GM23338 (cell line): ENCODE measurements around the gene DNAJB8. TPM values are rescaled to one million over a fixed set of nuclear protein-coding genes. Genes with fewer than 3 reads are reported as not detected.

ENCODE experiments used
- ATAC-seq: fragments of 200-7000 bp; cut with Tn5 transposase; 3 replicates; pipeline ENCODE4 v1.9.1; 2020
- DNase-seq: peaks from one replicate; pipeline ENCODE4 v3.0.0-alpha.2; 2015; ENCODE audit warnings: low spot score
- H2AFZ ChIP-seq: fragments of 200-600 bp; sonication (generic); 2 replicates; pipeline ENCODE4 v1.8.0; 2016; ENCODE audit warnings: antibody characterized with exemption, mild to moderate bottlenecking, moderate library complexity
- H3F3A ChIP-seq: fragments of 200-600 bp; sonication (generic); replicated peaks from 2 replicates; pipeline ENCODE4 v1.8.0; 2017; ENCODE audit warnings: antibody characterized with exemption, mixed run types, low read depth
- H3K27ac ChIP-seq: fragments of 200-600 bp; sonication (generic); 2 replicates; pipeline ENCODE4 v1.6.1; 2016; ENCODE audit warnings: low read depth
- H3K27me3 ChIP-seq: fragments of 200-600 bp; sonication (generic); 2 replicates; pipeline ENCODE4 v1.8.0; 2016; ENCODE audit warnings: mild to moderate bottlenecking, mixed run types, moderate library complexity; ENCODE audit not compliant: insufficient read depth
- H3K36me3 ChIP-seq: fragments of 200-600 bp; sonication (generic); 2 replicates; pipeline ENCODE4 v1.8.0; 2016; ENCODE audit warnings: mild to moderate bottlenecking; ENCODE audit not compliant: insufficient read depth
- H3K4me1 ChIP-seq: fragments of 200-600 bp; sonication (generic); 2 replicates; pipeline ENCODE4 v1.8.0; 2016; ENCODE audit warnings: mild to moderate bottlenecking, moderate library complexity; ENCODE audit not compliant: insufficient read depth
- H3K4me2 ChIP-seq: fragments of 200-600 bp; sonication (generic); 2 replicates; pipeline ENCODE4 v1.7.1; 2017; ENCODE audit warnings: mixed run types
- H3K4me3 ChIP-seq: fragments of 200-600 bp; sonication (generic); 2 replicates; pipeline ENCODE4 v1.6.1; 2016; ENCODE audit warnings: mixed run types
- H3K79me2 ChIP-seq: fragments of 200-600 bp; sonication (generic); replicated peaks from 2 replicates; pipeline ENCODE4 v1.8.0; 2017; ENCODE audit warnings: mild to moderate bottlenecking; ENCODE audit not compliant: insufficient read depth
- H3K9me2 ChIP-seq: fragments of 200-600 bp; sonication (generic); 2 replicates; pipeline ENCODE4 v1.8.0; 2017; ENCODE audit not compliant: insufficient read depth
- H4K20me1 ChIP-seq: fragments of 200-600 bp; sonication (generic); replicated peaks from 2 replicates; pipeline ENCODE4 v1.8.0; 2017; ENCODE audit warnings: mild to moderate bottlenecking; ENCODE audit not compliant: insufficient read depth
- H3K27ac Mint-ChIP-seq: 2 replicates; pipeline ENCODE4 v1.8.0; 2020; ENCODE audit warnings: inconsistent platforms, mild to moderate bottlenecking, moderate library complexity, mixed read lengths
- H3K27me3 Mint-ChIP-seq: 3 replicates; pipeline ENCODE4 v1.8.0; 2022; ENCODE audit warnings: low read depth, mild to moderate bottlenecking, moderate library complexity, mixed read lengths, inconsistent platforms; ENCODE audit not compliant: insufficient read depth, poor library complexity
- H3K36me3 Mint-ChIP-seq: 3 replicates; pipeline ENCODE4 v1.8.0; 2021; ENCODE audit warnings: low read depth, mild to moderate bottlenecking, inconsistent platforms, moderate library complexity, mixed read lengths
- H3K4me1 Mint-ChIP-seq: 3 replicates; pipeline ENCODE4 v1.8.0; 2020; ENCODE audit warnings: mild to moderate bottlenecking, inconsistent platforms, mixed read lengths
- H3K4me3 Mint-ChIP-seq: 3 replicates; pipeline ENCODE4 v1.8.0; 2021; ENCODE audit warnings: moderate library complexity, mild to moderate bottlenecking, inconsistent platforms, mixed read lengths
- H3K9me3 Mint-ChIP-seq: 3 replicates; pipeline ENCODE4 v1.8.0; 2020; ENCODE audit warnings: moderate library complexity, mild to moderate bottlenecking, inconsistent platforms, mixed read lengths
- ETS1 ChIP-seq: IDR thresholded peaks from 2 replicates; pipeline ENCODE4 v1.6.1; 2016; ENCODE audit warnings: antibody characterized with exemption
- JUNB ChIP-seq: IDR thresholded peaks from one replicate; pipeline ENCODE4 v1.6.1; 2016; ENCODE audit warnings: antibody characterized with exemption; ENCODE audit not compliant: unreplicated experiment
- POLR2AphosphoS5 ChIP-seq: IDR thresholded peaks from 2 replicates; pipeline ENCODE4 v1.6.1; 2016; ENCODE audit warnings: antibody characterized with exemption, low read depth
- STAT1 ChIP-seq: IDR thresholded peaks from one replicate; pipeline ENCODE4 v1.6.1; 2016; ENCODE audit warnings: antibody characterized with exemption; ENCODE audit not compliant: unreplicated experiment
- polyA plus RNA-seq: library from polyadenylated mRNA; unstranded; fragments of >200 nt; fragmentation: Nextera tagmentation; extraction: Ambion mirVana; gene quantifications from 2 replicates; pipeline ENCODE4 v1.2.1, GENCODE V29; 2016
- total RNA-seq: library from RNA; depleted of rRNA; stranded (reverse); fragments of >200 nt; shearing (Covaris generic); gene quantifications from 2 replicates; pipeline ENCODE4 v1.2.3, GENCODE V29; 2014
- TF ChIP-seq, protein P1 (sequence below), 2 experiments: fragments of 200-600 bp in 1 of 2; sonication (generic) in 1 of 2; conservative IDR thresholded peaks; 2 replicates each; pipeline versions ENCODE4 v1.5.1 to v1.6.1; 2016 to 2017; ENCODE audit warnings: antibody characterized with exemption in 2 of 2, low read depth in 2 of 2, mild to moderate bottlenecking in 2 of 2, moderate library complexity in 1 of 2

DNAJB8 gene
- total and polyA plus RNA-seq, 2 experiments from 2014 or later = not detected

DNA sequence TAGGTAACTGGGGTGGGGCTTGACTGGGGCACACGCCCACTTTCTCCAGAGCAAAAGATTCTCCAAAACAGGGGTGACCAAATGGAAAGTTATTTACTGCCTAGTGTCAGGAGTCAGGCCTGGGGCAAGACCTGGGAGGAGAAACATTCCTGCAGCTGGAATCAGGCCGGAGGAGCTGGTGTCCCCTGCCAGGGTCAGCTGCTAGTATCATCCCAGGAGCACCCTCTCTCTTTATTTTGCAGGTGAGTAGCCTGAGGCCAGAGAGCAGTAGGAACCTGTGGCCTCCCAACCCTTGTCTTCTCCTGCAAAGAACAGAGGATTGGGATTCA lies 32.9 kb downstream of the DNAJB8 start:
- Mint-ChIP-seq H3K4me3 (peak overlapping the region; percentile 48; the same call in 2 of the 3 replicates), H3K27ac (no peak overlapping the region), H3K36me3 (no peaks in the 10 kb centered on the region; the same call in 2 of the 3 replicates), H3K9me3 (no peaks in the 10 kb centered on the region), H3K4me1 (peaks cover 42% of the 10 kb centered on the region), H3K27me3 (peaks cover 57% of the 10 kb centered on the region)
- peaks cover 49% of the 10 kb centered on the region for H3K27me3 ChIP-seq
- H3K4me3 ChIP-seq = no peak overlapping the region
- H3F3A ChIP-seq = peaks cover 18% of the 10 kb centered on the region; the same call in 1 of the 2 replicates
- TF ChIP-seq STAT1 (no peak), JUNB (no peak)
- H3K4me2 ChIP-seq = peak overlapping the region; percentile 89
- H3K4me1 ChIP-seq = peaks cover 31% of the 10 kb centered on the region
- no peaks in the 10 kb centered on the region for H3K79me2 ChIP-seq
- ATAC-seq (peak; percentile 2), DNase-seq (peak; percentile 63)
- no peaks in the 10 kb centered on the region for H3K9me2 ChIP-seq
- H2AFZ ChIP-seq = no peak overlapping the region
- H3K36me3 ChIP-seq = no peaks in the 10 kb centered on the region
- no peaks in the 10 kb centered on the region for H4K20me1 ChIP-seq
- no peak overlapping the region for H3K27ac ChIP-seq

- peak; percentile 71 for ATAC-seq
- H3K27ac Mint-ChIP-seq = no peak overlapping the region
- Histone ChIP-seq H3K27me3 (peaks cover 55% of the 10 kb centered on the region), H3K4me2 (peak overlapping the region; percentile 89), H3K4me3 (peak overlapping the region; percentile 65), H3F3A (peaks cover 18% of the 10 kb centered on the region; the same call in 1 of the 2 replicates), H3K79me2 (no peaks in the 10 kb centered on the region), H3K36me3 (no peaks in the 10 kb centered on the region), H2AFZ (peak overlapping the region; percentile 43; the same call in 1 of the 2 replicates), H4K20me1 (no peaks in the 10 kb centered on the region), H3K4me1 (peaks cover 31% of the 10 kb centered on the region), H3K27ac (no peak overlapping the region), H3K9me2 (no peaks in the 10 kb centered on the region)
- H3K9me3 Mint-ChIP-seq = no peaks in the 10 kb centered on the region
- no peaks in the 10 kb centered on the region; the same call in 2 of the 3 replicates for H3K36me3 Mint-ChIP-seq
- DNase-seq = peak; percentile 84
- peak overlapping the region; percentile 48 for H3K4me3 Mint-ChIP-seq
- TF ChIP-seq JUNB (no peak), ETS1 (no peak), POLR2AphosphoS5 (no peak)
- TF ChIP-seq, protein P1, sequence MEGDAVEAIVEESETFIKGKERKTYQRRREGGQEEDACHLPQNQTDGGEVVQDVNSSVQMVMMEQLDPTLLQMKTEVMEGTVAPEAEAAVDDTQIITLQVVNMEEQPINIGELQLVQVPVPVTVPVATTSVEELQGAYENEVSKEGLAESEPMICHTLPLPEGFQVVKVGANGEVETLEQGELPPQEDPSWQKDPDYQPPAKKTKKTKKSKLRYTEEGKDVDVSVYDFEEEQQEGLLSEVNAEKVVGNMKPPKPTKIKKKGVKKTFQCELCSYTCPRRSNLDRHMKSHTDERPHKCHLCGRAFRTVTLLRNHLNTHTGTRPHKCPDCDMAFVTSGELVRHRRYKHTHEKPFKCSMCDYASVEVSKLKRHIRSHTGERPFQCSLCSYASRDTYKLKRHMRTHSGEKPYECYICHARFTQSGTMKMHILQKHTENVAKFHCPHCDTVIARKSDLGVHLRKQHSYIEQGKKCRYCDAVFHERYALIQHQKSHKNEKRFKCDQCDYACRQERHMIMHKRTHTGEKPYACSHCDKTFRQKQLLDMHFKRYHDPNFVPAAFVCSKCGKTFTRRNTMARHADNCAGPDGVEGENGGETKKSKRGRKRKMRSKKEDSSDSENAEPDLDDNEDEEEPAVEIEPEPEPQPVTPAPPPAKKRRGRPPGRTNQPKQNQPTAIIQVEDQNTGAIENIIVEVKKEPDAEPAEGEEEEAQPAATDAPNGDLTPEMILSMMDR (conservative IDR thresholded peaks at IDR 0.05; ENCODE audit: low read depth in 2 of 2) = no peak
- H3K4me1 Mint-ChIP-seq = peaks cover 45% of the 10 kb centered on the region
- H3K27me3 Mint-ChIP-seq = peaks cover 55% of the 10 kb centered on the region
Measured at GRCh38 chr3:128432971-128433836, 33.5 kb downstream of the DNAJB8 start.
